Ovary (tissue), 9 donors: ENCODE results near the gene FZD2. TPM values are rescaled to one million over a fixed set of nuclear protein-coding genes. Genes with fewer than 3 reads are reported as not detected.

Experiments used
- DNase-seq, 5 donors: peaks; one replicate each; pipeline ENCODE4 v3.0.0-alpha.2; 2019 to 2020
- H3K27ac ChIP-seq, 2 donors: fragments of 200-600 bp; one replicate each; pipeline versions ENCODE4 v1.5.1 to v1.8.0; 2019 to 2022
- H3K27me3 ChIP-seq: fragments of 200-600 bp; one replicate; pipeline ENCODE4 v1.8.0; 2022
- H3K36me3 ChIP-seq: fragments of 200-600 bp; sonication (generic); one replicate; pipeline ENCODE4 v1.5.1; 2019
- H3K4me1 ChIP-seq: one replicate; pipeline ENCODE4 v1.8.1; 2013; ENCODE audit warnings: mild to moderate bottlenecking, moderate library complexity; ENCODE audit not compliant: insufficient read depth
- H3K4me3 ChIP-seq: fragments of 200-600 bp; sonication (generic); one replicate; pipeline ENCODE4 v1.5.1; 2017
- H3K9me3 ChIP-seq, 2 donors: fragments of 200-600 bp in 1 of 2; sonication (generic) in 1 of 2; one replicate each; pipeline versions ENCODE4 v1.5.1 to v1.8.1; 2013 to 2019; ENCODE audit warnings: mild to moderate bottlenecking in 1 of 2, moderate library complexity in 1 of 2
- CTCF ChIP-seq, 3 donors: fragments of 450-650 bp in 2 of 3; fragments of 200-600 bp in 1 of 3; IDR thresholded peaks; one replicate each; pipeline versions ENCODE4 v1.5.1 to v1.8.0; 2016 to 2022; ENCODE audit warnings: antibody characterized with exemption in 3 of 3, mild to moderate bottlenecking in 1 of 3
- EP300 ChIP-seq: sonication (generic); formaldehyde crosslinking; IDR thresholded peaks from one replicate; pipeline ENCODE4 v1.6.1; 2017; ENCODE audit warnings: antibody characterized with exemption
- POLR2A ChIP-seq: fragments of 450-650 bp; IDR thresholded peaks from one replicate; pipeline ENCODE4 v1.6.1; 2017; ENCODE audit warnings: antibody characterized with exemption, mild to moderate bottlenecking, moderate library complexity
- WGBS, 3 donors: extraction: QIAGEN DNeasy Blood & Tissue Kit in 1 of 3; methylation state at CpG; one replicate each; pipeline versions ENCODE4 v1.1.5 to v1.1.7; 2013 to 2017; 5-methylcytosine and 5-hydroxymethylcytosine counted together
- intact Hi-C, 4 donors: fragments of 100-400 bp; cut with DNase I; formaldehyde crosslinking; loops; one replicate each; pipeline versions ENCODE4 v1.11.0 to v1.15.1; 2022 to 2023
- polyA plus RNA-seq, 2 donors: library from polyadenylated mRNA; stranded (reverse); fragments of 200-250 nt in 1 of 2; fragments of 350-450 nt in 1 of 2; fragmentation: Illumina TruSeq in 1 of 2; extraction: RNeasy Lipid Tissue Mini Kit (QIAGEN cat#74804) in 1 of 2; gene quantifications; one replicate each; pipeline ENCODE4 v1.2.3, GENCODE V29; 2013 to 2014
- total RNA-seq, 7 donors: library from RNA; depleted of rRNA in 2 of 7; stranded (reverse); fragments of >200 nt in 2 of 7; fragmentation: NEBNext Ultra II Directional in 3 of 7; extraction: Animal tissue kit (Norgen Biotek cat#: 25700) in 3 of 7; gene quantifications; one replicate each; pipeline versions ENCODE4 v1.1.0 to v1.2.4, GENCODE V29; 2016 to 2023
- donor health status: DM: no; HTN: no; CAD: no; lungs with moderate emphysema.
- donor health status: DM: no; HTN: no; CAD: no.
- donor health status: Bipolar disorder and iron deficiency.
- donor health status: DM: yes; HTN: yes; CAD: no.
- donor health status: DM: no; HTN: no; CAD: no.
- donor health status: DM: yes; HTN: yes; CAD: no.

Gene FZD2
- total and polyA plus RNA-seq, 9 donors = 0.08 to 12.5 (median 8.7) TPM

- Histone ChIP-seq H3K9me3 (no peaks in the 10 kb centered on the region), H3K4me3 (no peak overlapping the region), H3K4me1 (peaks cover 11% of the 10 kb centered on the region), H3K27ac (no peak overlapping the region), H3K27me3 (no peaks in the 10 kb centered on the region), H3K36me3 (no peaks in the 10 kb centered on the region)
- TF ChIP-seq CTCF (IDR thresholded peaks at IDR 0.05) = no peak
- no peak for TF ChIP-seq POLR2A
- no peak for TF ChIP-seq EP300
- intact Hi-C loops = no loop called here
- DNase-seq = no peak
- WGBS, 3 donors = 47 to 60% (median 49%) methylated on average over 10 of the region's 10 CpGs
Observed at GRCh38 chr17:44595216-44595775, 38.0 kb downstream of the FZD2 start.

GRCh38 chr17:44598329-44598728, 41.0 kb downstream of the FZD2 start:
- 94 to 98% (median 94%) methylated on average over 5 of the region's 5 CpGs for WGBS, 3 donors
- Histone ChIP-seq H3K27me3 (no peaks in the 10 kb centered on the region), H3K36me3 (no peaks in the 10 kb centered on the region), H3K9me3 (no peaks in the 10 kb centered on the region), H3K4me1 (peaks cover 11% of the 10 kb centered on the region), H3K4me3 (no peak overlapping the region), H3K27ac (no peak overlapping the region)
- intact Hi-C loops = loop anchor here in 1 of 4 donors (1.0 kb wide), 1 partner anchor 40 kb away; no protein-coding TSS in a partner anchor
- TF ChIP-seq POLR2A (no peak), EP300 (no peak)
- DNase-seq = no peak

- Histone ChIP-seq H3K27me3 (no peaks in the 10 kb centered on the region), H3K4me1 (peaks cover 11% of the 10 kb centered on the region), H3K9me3 (no peaks in the 10 kb centered on the region), H3K4me3 (no peak overlapping the region), H3K27ac (no peak overlapping the region), H3K36me3 (no peaks in the 10 kb centered on the region)
- intact Hi-C loops = loop anchor here in 1 of 4 donors (1.0 kb wide), 1 partner anchor 41 kb away; no protein-coding TSS in a partner anchor
- TF ChIP-seq CTCF (IDR thresholded peaks at IDR 0.05) = no peak
- no peak for TF ChIP-seq EP300
- TF ChIP-seq POLR2A = no peak
- 85 to 89% (median 87%) methylated on average over 2 of the region's 2 CpGs for whole genome bisulfite sequencing, 3 donors
- peak in 2 of 5 donors; percentile 11 to 31 for DNase-seq
Observed at GRCh38 chr17:44598932-44599297, 41.6 kb downstream of the FZD2 start.

- TF ChIP-seq POLR2A (no peak), EP300 (no peak)
- intact Hi-C loops = no loop called here
Observed at GRCh38 chr17:44599298-44600175, 42.3 kb downstream of the FZD2 start.

GRCh38 chr17:44601539-44601938, 44.3 kb downstream of the FZD2 start:
- DNase-seq = no peak

More at GRCh38 chr17:44599298-44600175, 42.3 kb downstream of the FZD2 start:
- Histone ChIP-seq H3K36me3 (no peaks in the 10 kb centered on the region), H3K9me3 (no peaks in the 10 kb centered on the region), H3K27ac (peak overlapping the region in 1 of 2 donors; percentile 60), H3K4me1 (peaks cover 11% of the 10 kb centered on the region), H3K4me3 (no peak overlapping the region), H3K27me3 (no peaks in the 10 kb centered on the region)
- DNase-seq = peak; percentile 88 to 96 (median 94)
- WGBS, 3 donors = 17 to 23% (median 20%) methylated on average over 9 of the region's 9 CpGs

More at GRCh38 chr17:44601539-44601938, 44.3 kb downstream of the FZD2 start:
- WGBS, 3 donors = 70 to 73% (median 70%) methylated on average over 15 of the region's 15 CpGs
- Histone ChIP-seq H3K9me3 (no peaks in the 10 kb centered on the region), H3K27me3 (no peaks in the 10 kb centered on the region), H3K36me3 (no peaks in the 10 kb centered on the region), H3K4me1 (peaks cover 11% of the 10 kb centered on the region), H3K4me3 (no peak overlapping the region), H3K27ac (no peak overlapping the region)
- intact Hi-C loops = no loop called here
- TF ChIP-seq CTCF (IDR thresholded peaks at IDR 0.05) = no peak
- TF ChIP-seq POLR2A = no peak
- no peak for TF ChIP-seq EP300
